PC-3 (cell line): ENCODE results near the gene MED4. TPM values are rescaled to one million over a fixed set of nuclear protein-coding genes. Genes with fewer than 3 reads are reported as not detected.
"Not testable (repeated sequence)": the region's sequence is repeated elsewhere in the genome, so short reads cannot be mapped to it uniquely, and the experiment has no call there.

Experiments used
- ATAC-seq: fragments of 200-7000 bp; cut with Tn5 transposase; 2 replicates; pipeline ENCODE4 v1.9.1; 2020; ENCODE audit warnings: mild to moderate bottlenecking, moderate library complexity
- BruUV-seq: library from RNA; stranded (reverse); fragments of 400-500 nt; replicated peaks from 2 replicates; lab custom pipeline; 2021; lab: Mats Ljungman, UMichigan
- CTCF ChIA-PET: fragments of 300-600 bp; sonication (Branson Sonifier 250); formaldehyde crosslinking; loops from one replicate; lab custom pipeline; 2022; ENCODE audit warnings: antibody characterized with exemption; lab: Charles Lee
- POLR2A ChIA-PET: fragments of 300-600 bp; sonication (Branson Sonifier 250); formaldehyde crosslinking; loops from one replicate; lab custom pipeline; 2022; ENCODE audit warnings: antibody characterized with exemption; ENCODE audit not compliant: unreplicated experiment; lab: Charles Lee
- DNase-seq: peaks from one replicate; pipeline ENCODE4 v3.0.0-alpha.2; 2015
- H2AFZ ChIP-seq: fragments of 300-600 bp; sonication (generic); 2 replicates; pipeline ENCODE4 v1.6.0; 2016; ENCODE audit warnings: antibody characterized with exemption, low read length
- H3F3A ChIP-seq: fragments of 300-600 bp; sonication (generic); one replicate; pipeline ENCODE4 v1.6.0; 2017; ENCODE audit warnings: antibody characterized with exemption, low read length, control low read depth, mild to moderate bottlenecking; ENCODE audit not compliant: unreplicated experiment
- H3K27ac ChIP-seq: fragments of 300-600 bp; sonication (generic); 2 replicates; pipeline ENCODE4 v1.5.1; 2016; ENCODE audit warnings: mild to moderate bottlenecking, low read length
- H3K27me3 ChIP-seq: fragments of 300-600 bp; sonication (generic); 2 replicates; pipeline ENCODE4 v1.6.1; 2016; ENCODE audit warnings: low read length, mixed read lengths
- H3K36me3 ChIP-seq: fragments of 300-600 bp; sonication (generic); 2 replicates; pipeline ENCODE4 v1.6.1; 2016; ENCODE audit warnings: low read depth, mixed run types, low read length, mixed read lengths
- H3K4me1 ChIP-seq: fragments of 300-600 bp; sonication (generic); 2 replicates; pipeline ENCODE4 v1.5.1; 2016; ENCODE audit warnings: low read length; ENCODE audit not compliant: insufficient read depth
- H3K4me2 ChIP-seq: fragments of 300-600 bp; sonication (generic); 2 replicates; pipeline ENCODE4 v1.6.0; 2016; ENCODE audit warnings: low read length
- H3K4me3 ChIP-seq: fragments of 300-600 bp; sonication (generic); 2 replicates; pipeline ENCODE4 v1.5.1; 2016; ENCODE audit warnings: mild to moderate bottlenecking, low read length, mixed read lengths
- H3K79me2 ChIP-seq: fragments of 300-600 bp; sonication (generic); 2 replicates; pipeline ENCODE4 v1.6.1; 2017; ENCODE audit warnings: low read length, mixed read lengths
- H3K9ac ChIP-seq: fragments of 300-600 bp; sonication (generic); 2 replicates; pipeline ENCODE4 v1.6.0; 2016; ENCODE audit warnings: mild to moderate bottlenecking, low read length
- H3K9me2 ChIP-seq: fragments of 300-600 bp; sonication (generic); replicated peaks from 2 replicates; pipeline ENCODE4 v1.6.1; 2016; ENCODE audit warnings: mixed run types, low read length, mixed read lengths
- H3K9me3 ChIP-seq: fragments of 300-600 bp; sonication (generic); 2 replicates; pipeline ENCODE4 v1.6.1; 2016; ENCODE audit warnings: low read length, mixed read lengths
- H4K20me1 ChIP-seq: fragments of 300-600 bp; sonication (generic); 2 replicates; pipeline ENCODE4 v1.6.1; 2016; ENCODE audit warnings: low read length, mixed read lengths
- CTCF ChIP-seq: fragments of 300-600 bp; sonication (generic); conservative IDR thresholded peaks from 2 replicates; pipeline ENCODE4 v1.5.1; 2017; ENCODE audit warnings: antibody characterized with exemption, low read depth, mild to moderate bottlenecking, low read length
- EZH2 ChIP-seq: fragments of 300-600 bp; sonication (generic); IDR thresholded peaks from one replicate; pipeline ENCODE4 v1.6.1; 2017; ENCODE audit warnings: antibody characterized with exemption, mild to moderate bottlenecking, low read length; ENCODE audit not compliant: unreplicated experiment
- EZH2phosphoT487 ChIP-seq: fragments of 300-600 bp; sonication (generic); IDR thresholded peaks from 2 replicates; pipeline ENCODE4 v1.6.1; 2018; ENCODE audit warnings: mild to moderate bottlenecking, antibody characterized with exemption, low read length, borderline replicate concordance
- intact Hi-C: fragments of 100-400 bp; cut with micrococcal nuclease; formaldehyde crosslinking; loops from 2 replicates; pipeline ENCODE4 v1.9.0; 2023
- total RNA-seq: library from RNA; depleted of rRNA; stranded (reverse); fragments of >200 nt; gene quantifications from 2 replicates; pipeline ENCODE4 v1.2.3, GENCODE V29; 2014

The MED4 gene
- total RNA-seq, 1 experiment from 2014 or later: 19.0 TPM

- H3K27me3 ChIP-seq, BruUV-seq, H3K4me1 ChIP-seq, H3K9me2 ChIP-seq, H4K20me1 ChIP-seq, H3K27ac ChIP-seq, H3K9me3 ChIP-seq, H3K4me3 ChIP-seq, H3K4me2 ChIP-seq, H3F3A ChIP-seq, H3K9ac ChIP-seq, POLR2A ChIA-PET, CTCF ChIA-PET, DNase-seq, H3K79me2 ChIP-seq, H2AFZ ChIP-seq, ATAC-seq, intact Hi-C loops, H3K36me3 ChIP-seq: not testable (repeated sequence)
These were observed 36.4 kb downstream of the MED4 start for GRCh38 chr13:48058536-48058935.

GRCh38 chr13:48055712-48056111 is 39.2 kb downstream of the MED4 start:
- BruUV-seq: no TSS peak
- Histone ChIP-seq H3K9me3 (no peaks in the 10 kb centered on the region), H3K9ac (no peak overlapping the region), H3K27me3 (no peaks in the 10 kb centered on the region), H3K4me2 (no peak overlapping the region), H3F3A (no peaks in the 10 kb centered on the region), H3K9me2 (no peaks in the 10 kb centered on the region), H3K79me2 (no peaks in the 10 kb centered on the region), H3K4me3 (no peak overlapping the region), H3K4me1 (no peaks in the 10 kb centered on the region), H4K20me1 (no peaks in the 10 kb centered on the region), H3K36me3 (peaks cover 16% of the 10 kb centered on the region; the same call in 1 of the 2 replicates), H3K27ac (no peak overlapping the region), H2AFZ (no peak overlapping the region)
- no peak for ATAC-seq
- CTCF ChIA-PET: no interaction called here
- POLR2A ChIA-PET: no interaction called here
- TF ChIP-seq CTCF (no peak), EZH2phosphoT487 (no peak), EZH2 (no peak)
- DNase-seq: no peak
- intact Hi-C loops: no loop called here

GRCh38 chr13:48054601-48055000 is 40.3 kb downstream of the MED4 start:
- Histone ChIP-seq H3K27ac (no peak overlapping the region), H3K36me3 (peaks cover 16% of the 10 kb centered on the region; the same call in 1 of the 2 replicates), H3K4me2 (no peak overlapping the region), H4K20me1 (no peaks in the 10 kb centered on the region), H2AFZ (no peak overlapping the region), H3K9ac (no peak overlapping the region), H3K9me2 (no peaks in the 10 kb centered on the region), H3K79me2 (no peaks in the 10 kb centered on the region), H3K27me3 (no peaks in the 10 kb centered on the region), H3K9me3 (no peaks in the 10 kb centered on the region), H3F3A (no peaks in the 10 kb centered on the region), H3K4me1 (no peaks in the 10 kb centered on the region), H3K4me3 (no peak overlapping the region)
- CTCF ChIA-PET: no interaction called here
- intact Hi-C loops: no loop called here
- POLR2A ChIA-PET: no interaction called here
- ATAC-seq: no peak
- no peak for DNase-seq
- TF ChIP-seq CTCF (no peak), EZH2 (no peak), EZH2phosphoT487 (no peak)
- BruUV-seq: no TSS peak
